HL-60 (cell line): ENCODE measurements around the gene GRIN1.

Source experiments
- CTCF ChIP-seq: IDR thresholded peaks from one replicate; pipeline ENCODE4 v1.5.1; 2011; ENCODE audit warnings: low read length, control low read depth, inconsistent platforms; ENCODE audit not compliant: insufficient read depth
- POLR2AphosphoS5 ChIP-seq: IDR thresholded peaks from 2 replicates; pipeline ENCODE4 v1.6.1; 2012; ENCODE audit warnings: low read depth

- TF ChIP-seq CTCF (no peak), POLR2AphosphoS5 (no peak)
These were observed 764 bp upstream of the GRIN1 start for GRCh38 chr9:137138058-137138721.
